Measurements from ENCODE around the gene TCF15.
"Not testable (repeated sequence)": the region's sequence is repeated elsewhere in the genome, so short reads cannot be mapped to it uniquely, and the experiment has no call there.

Gene TCF15

GRCh38 chr20:608970-609369 lies 1.1 kb downstream of the TCF15 start:
- DNase-seq = no peak

- DNase-seq = no peak
These were observed 2.6 kb downstream of the TCF15 start for GRCh38 chr20:607476-607875.

GRCh38 chr20:605237-605636 lies 4.9 kb downstream of the TCF15 start:
- DNase-seq = no peak

- no peak for DNase-seq
These were observed 6.9 kb downstream of the TCF15 start for GRCh38 chr20:603116-603640.

GRCh38 chr20:602111-602970 lies 7.8 kb downstream of the TCF15 start:
- no peak for DNase-seq

GRCh38 chr20:600736-601135 lies 9.4 kb downstream of the TCF15 start:
- DNase-seq = no peak

- DNase-seq = no peak
These were observed 10.0 kb downstream of the TCF15 start for GRCh38 chr20:600141-600540.

GRCh38 chr20:598133-598850 lies 11.8 kb downstream of the TCF15 start:
- DNase-seq = no peak

GRCh38 chr20:597560-597959 lies 12.5 kb downstream of the TCF15 start:
- DNase-seq = no peak

GRCh38 chr20:595330-596308 lies 14.5 kb downstream of the TCF15 start:
- no peak for DNase-seq

- DNase-seq = no peak
These were observed 17.6 kb downstream of the TCF15 start for GRCh38 chr20:592506-592905.

GRCh38 chr20:591941-592340 lies 18.2 kb downstream of the TCF15 start:
- no peak for DNase-seq

GRCh38 chr20:588932-589672 lies 21.0 kb downstream of the TCF15 start:
- DNase-seq = no peak

GRCh38 chr20:588476-588875 lies 21.6 kb downstream of the TCF15 start:
- no peak for DNase-seq

GRCh38 chr20:584971-585301 lies 25.2 kb downstream of the TCF15 start:
- DNase-seq = no peak

- DNase-seq = no peak
These were observed 25.7 kb downstream of the TCF15 start for GRCh38 chr20:584161-584970.

- no peak for DNase-seq
These were observed 27.9 kb downstream of the TCF15 start for GRCh38 chr20:582204-582603.

- DNase-seq = not testable (repeated sequence)
These were observed 31.0 kb downstream of the TCF15 start for GRCh38 chr20:578940-579690.

GRCh38 chr20:577167-577791 lies 32.8 kb downstream of the TCF15 start:
- no peak for DNase-seq

- DNase-seq = no peak
These were observed 34.0 kb downstream of the TCF15 start for GRCh38 chr20:576156-576555.
